ENCODE data around the gene TMEM191C.

DNA sequence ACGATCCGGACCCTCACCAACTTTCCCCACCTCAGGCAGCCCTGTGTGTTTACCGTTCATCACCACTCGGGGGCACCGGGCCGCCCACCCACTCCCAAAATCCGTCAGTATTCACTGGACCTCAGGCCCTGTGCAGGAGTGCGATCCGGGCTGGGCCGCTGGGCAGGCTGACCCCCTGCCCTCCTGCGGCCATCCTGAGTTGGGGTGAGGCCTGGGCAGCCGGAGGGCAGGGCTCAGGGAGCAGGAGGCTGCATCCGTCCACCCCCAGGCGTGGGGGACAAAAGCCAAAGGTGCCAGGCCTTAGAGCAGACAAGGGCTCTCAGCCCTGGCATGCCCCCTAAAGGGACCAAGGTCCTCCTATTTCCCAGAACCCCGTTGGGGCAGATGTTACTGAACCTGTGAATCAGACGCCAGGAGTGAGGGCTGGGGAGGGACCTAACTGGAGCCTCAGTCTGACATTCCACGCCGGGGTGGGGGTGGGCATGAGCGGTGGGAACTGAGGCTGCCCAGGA is 16.8 kb upstream of the TMEM191C start:
- TF ChIP-seq, protein P1, sequence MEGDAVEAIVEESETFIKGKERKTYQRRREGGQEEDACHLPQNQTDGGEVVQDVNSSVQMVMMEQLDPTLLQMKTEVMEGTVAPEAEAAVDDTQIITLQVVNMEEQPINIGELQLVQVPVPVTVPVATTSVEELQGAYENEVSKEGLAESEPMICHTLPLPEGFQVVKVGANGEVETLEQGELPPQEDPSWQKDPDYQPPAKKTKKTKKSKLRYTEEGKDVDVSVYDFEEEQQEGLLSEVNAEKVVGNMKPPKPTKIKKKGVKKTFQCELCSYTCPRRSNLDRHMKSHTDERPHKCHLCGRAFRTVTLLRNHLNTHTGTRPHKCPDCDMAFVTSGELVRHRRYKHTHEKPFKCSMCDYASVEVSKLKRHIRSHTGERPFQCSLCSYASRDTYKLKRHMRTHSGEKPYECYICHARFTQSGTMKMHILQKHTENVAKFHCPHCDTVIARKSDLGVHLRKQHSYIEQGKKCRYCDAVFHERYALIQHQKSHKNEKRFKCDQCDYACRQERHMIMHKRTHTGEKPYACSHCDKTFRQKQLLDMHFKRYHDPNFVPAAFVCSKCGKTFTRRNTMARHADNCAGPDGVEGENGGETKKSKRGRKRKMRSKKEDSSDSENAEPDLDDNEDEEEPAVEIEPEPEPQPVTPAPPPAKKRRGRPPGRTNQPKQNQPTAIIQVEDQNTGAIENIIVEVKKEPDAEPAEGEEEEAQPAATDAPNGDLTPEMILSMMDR (IDR thresholded peaks at IDR 0.05) = no peak
- no peak for TF ChIP-seq POLR2A (IDR thresholded peaks at IDR 0.05)

All from Peyer's patch (tissue), 4 donors.